Renal cortical epithelial cell (primary cell): ENCODE results near the gene BCL2L12. TPM values are rescaled to one million over a fixed set of nuclear protein-coding genes. Genes with fewer than 3 reads are reported as not detected.
A peak's percentile ranks its signal among the peaks of the same experiment; 100 is the strongest.
"Not testable (repeated sequence)": the region's sequence is repeated elsewhere in the genome, so short reads cannot be mapped to it uniquely, and the experiment has no call there.

Experiments
- DNase-seq: peaks from one replicate; pipeline ENCODE4 v3.0.0-alpha.2; 2011; ENCODE audit warnings: low read depth
- total RNA-seq: library from RNA; depleted of rRNA; stranded (reverse); fragments of >200 nt; gene quantifications from 2 replicates; pipeline ENCODE4 v1.2.3, GENCODE V29; 2014

BCL2L12 gene, protein sequence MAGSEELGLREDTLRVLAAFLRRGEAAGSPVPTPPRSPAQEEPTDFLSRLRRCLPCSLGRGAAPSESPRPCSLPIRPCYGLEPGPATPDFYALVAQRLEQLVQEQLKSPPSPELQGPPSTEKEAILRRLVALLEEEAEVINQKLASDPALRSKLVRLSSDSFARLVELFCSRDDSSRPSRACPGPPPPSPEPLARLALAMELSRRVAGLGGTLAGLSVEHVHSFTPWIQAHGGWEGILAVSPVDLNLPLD
- total RNA-seq: 1.9 and 5.9 TPM in 2 replicates

DNA sequence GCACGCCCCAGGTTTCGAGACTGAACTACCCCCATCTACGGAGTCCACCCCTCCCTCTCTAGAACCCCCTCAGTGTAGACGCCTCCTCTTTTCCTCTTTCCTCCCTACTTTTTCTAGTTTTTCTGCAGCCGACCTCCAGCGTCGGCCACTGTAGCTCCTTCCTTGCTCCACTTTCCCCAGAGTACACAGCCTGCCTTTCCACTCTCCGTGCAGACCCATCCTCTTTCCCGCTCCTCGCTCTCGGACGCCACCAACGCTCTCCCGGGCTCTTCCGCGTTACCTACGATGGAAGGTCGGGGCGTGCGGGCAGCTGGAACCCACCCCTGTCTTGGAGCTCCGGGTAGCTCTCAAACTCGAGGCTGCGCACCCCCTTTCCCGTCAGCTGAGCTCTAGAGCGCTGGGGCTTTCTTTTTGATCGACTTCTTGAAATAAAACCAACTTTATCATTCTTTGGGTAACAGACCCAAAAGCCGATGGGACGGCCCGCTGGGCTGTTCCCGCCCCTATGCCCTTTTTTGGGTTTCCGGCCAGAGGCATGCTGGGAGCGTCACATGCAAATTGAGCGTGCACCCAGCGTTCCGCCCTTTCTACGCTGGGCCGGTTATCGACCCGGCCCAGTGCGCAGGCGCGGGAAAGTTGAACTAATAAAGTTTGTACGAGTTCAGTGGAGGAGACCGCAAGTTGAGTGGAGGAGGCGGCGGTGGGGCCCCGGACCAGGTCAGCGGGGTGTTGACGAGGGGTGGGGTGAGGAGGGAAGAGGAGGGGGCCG is at the start of gene BCL2L12, which contains the start of gene IRF3:
Gene BCL2L12 (plus strand): TSS at position 583 of the 769 bp plus-strand sequence. CDS start 760 bp downstream, outside the sequence.
Gene IRF3 (minus strand): TSS at position 507 of the 769 bp plus-strand sequence. CDS start 1,019 bp downstream, outside the sequence.
- DNase-seq: peak; percentile 91

DNA sequence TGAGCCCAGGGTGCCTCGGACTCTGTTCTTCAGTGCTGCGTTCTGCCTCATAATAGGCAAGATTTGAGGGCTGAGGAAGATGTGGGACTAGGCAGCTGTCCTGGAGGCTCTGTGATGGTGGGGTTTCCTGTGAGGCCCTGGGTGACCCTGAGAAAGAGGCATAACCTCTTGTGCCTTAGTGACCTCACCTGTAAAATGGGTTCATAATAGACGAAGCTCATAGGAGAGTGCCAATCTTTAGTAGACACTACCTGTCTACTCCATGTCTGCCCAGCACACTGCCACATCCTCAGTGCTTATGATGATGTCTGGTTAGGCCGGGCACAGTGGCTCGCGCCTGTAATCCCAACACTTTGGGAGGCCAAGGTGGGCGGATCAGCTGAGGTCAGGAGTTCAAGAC is 49.2 kb upstream of the BCL2L12 start:
- DNase-seq: no peak

DNA sequence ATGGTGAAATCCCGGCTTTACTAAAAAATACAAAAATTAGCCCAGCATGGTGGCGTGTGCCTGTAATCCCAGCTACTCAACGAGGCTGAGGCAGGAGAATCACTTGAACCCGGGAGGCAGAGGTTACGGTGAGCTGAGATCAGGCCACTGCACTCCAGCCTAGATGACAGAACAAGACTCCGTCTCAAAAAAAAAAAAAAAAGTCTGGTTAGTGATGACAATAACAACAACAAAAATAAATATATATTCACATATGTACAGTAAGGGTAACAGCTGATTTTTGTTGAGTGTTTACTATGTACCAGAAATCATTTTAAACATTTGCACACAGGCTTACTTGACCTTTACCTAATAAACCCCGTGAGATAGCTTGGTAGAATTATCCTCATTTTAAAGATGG is 48.8 kb upstream of the BCL2L12 start:
- DNase-seq: no peak

DNA sequence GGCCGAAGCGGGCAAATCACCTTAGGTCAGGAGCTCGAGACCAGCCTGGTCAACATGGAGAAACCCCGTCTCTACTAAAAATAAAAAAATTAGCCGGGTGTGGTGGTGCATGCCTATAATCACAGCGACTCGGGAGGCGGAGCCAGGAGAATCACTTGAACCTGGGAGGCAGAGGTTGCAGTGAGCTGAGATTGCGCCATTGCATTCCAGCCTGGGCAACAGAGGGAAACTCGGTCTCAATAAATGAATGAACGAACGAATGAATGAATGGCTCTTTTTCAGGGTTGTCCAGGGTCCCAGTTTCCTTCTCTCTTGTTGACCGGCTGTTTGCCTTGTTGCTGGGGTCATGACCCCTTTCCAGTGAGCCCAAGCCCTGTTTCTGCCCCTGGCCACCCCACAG is 47.9 kb upstream of the BCL2L12 start:
- DNase-seq: not testable (repeated sequence)

DNA sequence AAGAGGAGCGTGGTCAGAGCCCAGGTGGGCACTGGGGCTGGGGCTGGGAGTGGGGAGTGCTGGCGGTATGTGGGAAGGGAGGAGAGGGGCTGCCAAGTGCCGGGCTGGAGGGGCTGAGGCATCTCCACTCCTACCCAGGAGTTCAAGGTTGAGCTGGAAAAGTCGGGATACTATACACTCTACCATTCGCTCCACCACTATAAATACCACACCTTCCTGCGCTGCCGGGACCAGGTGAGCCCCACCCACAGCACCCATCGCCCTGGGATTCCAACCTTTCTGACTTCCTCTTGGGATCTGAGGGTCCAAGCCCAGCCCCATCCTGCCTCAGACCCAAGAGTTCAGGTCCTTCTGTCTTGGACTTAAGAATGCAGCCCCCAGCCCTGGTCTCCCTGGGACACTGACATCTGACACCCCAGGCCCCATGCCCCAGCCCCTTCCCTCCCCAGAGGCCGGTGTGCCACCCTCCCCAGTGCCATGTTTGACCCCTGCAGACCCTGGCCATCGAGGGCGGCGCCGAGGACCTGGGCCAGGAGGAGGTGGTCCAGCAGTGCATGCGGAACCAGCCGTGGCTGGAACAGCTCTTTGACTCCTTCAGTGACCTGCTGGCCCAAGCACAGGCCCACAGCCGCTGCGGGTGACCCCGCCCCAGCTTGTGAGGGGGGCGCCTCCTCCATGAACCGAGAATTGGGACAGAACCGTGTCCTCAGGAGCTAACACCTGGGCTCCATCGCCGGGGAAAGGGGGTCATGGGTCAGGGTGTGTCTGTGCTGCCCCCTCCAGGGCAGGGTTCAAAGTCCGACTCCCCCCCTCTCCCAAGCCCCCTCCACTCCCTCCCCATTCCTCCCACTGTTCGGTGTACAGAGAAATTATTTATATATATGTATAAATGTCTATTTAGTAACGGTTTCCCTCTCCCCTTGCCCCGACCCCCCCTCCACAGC is 40.5 kb upstream of the BCL2L12 start:
- DNase-seq: no peak

DNA sequence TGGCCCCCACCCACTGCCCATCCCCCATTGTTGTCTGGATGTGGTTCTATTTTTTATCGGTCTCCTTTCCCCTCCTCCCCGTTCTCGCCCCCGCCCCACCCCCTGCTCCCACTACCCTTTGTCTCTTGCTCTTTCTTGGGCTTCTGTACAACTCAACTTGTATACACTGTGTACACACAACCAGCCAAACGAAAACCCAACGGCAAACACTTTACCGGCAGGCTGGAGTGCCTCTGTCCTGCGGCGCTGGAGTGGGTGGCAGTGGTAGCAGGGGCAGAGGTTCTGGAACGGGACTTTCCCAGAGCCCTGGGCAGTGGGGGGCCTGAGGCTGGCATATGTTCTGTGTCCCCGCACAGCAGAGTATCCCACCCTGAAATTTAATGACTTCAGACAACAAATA is 39.5 kb upstream of the BCL2L12 start:
- DNase-seq: no peak

DNA sequence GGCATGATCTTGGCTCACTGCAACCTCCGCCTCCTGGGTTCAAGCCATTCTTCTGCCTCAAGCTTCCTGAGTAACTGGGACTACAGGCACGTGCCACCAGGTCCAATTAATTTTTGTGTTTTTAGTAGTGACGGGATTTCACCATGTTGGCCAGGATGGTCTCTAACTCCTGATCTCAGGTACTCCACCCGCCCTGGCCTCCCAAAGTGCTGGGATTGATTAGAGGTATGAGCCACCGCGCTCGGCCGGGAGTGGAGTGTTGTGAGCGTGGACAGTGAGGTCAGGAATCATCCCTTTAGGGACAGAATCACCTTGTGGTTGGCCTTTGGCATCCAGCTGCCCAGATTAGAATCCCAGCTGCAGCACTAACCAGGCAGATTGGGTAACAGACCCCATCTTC is 36.1 kb upstream of the BCL2L12 start:
- no peak for DNase-seq

DNA sequence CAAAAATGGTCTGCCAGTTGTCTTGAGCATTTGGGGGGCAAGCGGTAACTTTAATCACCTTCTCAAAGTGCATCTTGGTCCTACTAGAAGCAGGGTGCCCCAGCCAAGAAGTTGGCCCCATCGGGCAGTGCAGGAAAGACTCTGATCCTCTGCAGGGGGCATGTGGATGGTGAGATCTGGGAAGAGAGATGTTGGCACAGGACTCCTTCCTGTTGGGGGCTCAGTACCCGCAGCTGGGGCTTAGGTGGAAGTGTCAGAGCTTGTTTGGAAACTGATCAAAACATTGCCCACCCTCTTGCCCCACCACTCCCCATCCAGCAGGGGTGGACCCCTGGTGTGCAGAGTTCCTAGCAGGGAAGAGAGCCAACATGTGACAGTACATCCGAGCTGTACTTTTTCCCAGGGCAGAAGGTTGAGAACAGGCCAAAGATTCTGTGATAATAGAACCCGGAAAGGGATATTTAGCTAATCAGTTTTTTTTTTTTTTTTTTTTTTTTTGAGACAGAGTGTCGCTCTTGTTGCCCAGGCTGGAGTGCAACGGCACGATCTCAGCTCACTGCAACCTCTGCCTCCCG is 34.6 kb upstream of the BCL2L12 start:
- DNase-seq: no peak

DNA sequence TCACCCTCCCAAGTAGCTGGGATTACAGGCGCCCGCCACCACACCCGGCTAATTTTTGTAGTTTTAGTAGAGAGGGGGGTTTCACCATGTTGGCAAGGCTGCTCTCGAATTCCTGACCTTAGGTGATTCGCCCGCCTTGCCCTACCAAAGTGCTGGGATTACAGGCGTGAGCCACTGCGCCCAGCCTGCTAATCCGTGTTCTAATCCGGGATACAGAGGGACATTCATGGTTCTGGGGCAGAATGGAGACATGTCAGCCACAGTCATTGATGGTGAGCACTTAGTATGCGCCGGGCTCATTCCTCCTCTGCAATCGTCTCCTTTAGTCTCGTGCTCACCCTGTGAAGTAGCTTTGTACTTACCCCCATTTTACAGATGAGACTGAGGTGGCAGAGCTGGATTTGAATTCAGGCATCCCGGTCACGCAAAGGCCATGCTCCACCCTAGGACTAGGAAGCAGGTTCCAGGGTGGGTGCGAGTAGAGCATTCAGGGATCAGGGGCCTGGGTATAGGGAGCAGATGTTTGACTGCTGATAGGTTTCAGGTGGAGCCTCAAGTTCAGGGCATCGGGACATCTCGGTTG is 34.0 kb upstream of the BCL2L12 start:
- no peak for DNase-seq

DNA sequence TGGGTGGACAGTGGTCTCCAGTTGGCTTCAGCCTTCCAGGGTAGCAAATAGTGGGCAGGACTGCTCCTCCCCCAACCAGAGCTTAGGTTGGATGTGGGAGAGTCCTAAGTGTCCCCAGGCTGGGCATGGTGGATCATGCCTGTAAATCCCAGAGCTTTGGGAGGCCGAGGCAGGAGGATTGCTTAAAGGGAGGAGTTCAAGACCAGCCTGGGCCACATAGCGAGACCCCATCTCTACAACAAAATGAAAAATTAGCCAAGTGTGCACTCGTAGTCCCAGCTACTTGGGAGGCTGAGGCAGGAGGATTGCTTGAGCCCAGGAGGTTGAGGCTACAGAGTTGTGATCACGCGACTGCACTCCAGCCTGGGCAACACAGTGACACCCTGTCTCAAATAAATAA is 33.2 kb upstream of the BCL2L12 start:
- DNase-seq: no peak

DNA sequence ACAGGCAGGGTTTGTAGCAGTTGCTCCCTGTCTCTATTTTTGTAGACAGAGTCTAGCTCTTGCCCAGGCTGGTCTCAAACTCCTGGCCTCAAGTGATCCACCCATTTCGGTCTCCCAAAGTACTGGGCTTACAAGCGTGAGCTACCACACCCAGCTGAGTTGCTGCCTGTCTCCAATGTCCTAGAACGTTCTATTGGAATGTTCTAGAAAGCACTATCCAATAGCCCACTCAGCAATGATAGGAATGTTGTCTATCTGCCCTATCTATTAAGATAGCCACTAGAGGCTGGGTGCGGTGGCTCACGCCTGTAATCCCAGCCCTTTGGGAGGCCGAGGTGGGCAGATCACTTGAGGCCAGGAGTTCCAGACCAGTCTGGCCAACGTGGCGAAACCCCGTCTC is 32.5 kb upstream of the BCL2L12 start:
- DNase-seq: not testable (repeated sequence)

DNA sequence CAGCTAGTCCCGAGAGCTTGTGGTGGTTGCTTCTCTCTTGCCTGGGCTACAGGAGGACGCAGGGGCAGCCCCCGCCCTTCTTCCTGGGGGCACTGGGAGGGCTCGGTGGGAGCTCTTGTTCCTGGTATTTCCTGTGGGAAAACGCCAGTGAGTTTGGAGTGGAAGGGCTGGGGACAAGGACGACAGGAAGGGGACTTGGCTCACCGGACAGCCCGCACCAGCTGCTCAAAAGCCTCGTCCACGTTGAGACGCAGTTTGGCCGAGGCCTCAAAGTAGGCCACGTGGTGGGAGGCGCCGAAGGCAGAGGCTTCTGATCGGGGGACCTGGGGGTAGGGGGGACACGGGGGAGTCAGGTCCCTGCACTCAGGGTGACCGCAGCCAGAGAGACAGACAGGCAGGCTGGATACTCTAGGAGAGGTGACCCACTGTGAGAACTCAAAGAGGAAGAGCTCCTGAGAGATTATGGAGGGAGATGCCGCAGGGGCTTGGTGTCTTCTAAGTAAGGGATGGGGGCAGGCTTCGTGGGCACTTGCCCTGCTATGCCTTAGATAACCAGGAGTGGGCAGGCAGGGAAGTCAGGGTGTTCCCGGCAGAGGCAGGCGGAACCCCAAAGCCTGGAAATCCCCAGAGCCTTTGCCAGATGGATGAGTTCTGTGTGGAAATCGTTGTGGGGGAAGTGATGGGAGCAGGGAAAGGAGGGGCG is 30.1 kb upstream of the BCL2L12 start:
- DNase-seq: peak; percentile 13

DNA sequence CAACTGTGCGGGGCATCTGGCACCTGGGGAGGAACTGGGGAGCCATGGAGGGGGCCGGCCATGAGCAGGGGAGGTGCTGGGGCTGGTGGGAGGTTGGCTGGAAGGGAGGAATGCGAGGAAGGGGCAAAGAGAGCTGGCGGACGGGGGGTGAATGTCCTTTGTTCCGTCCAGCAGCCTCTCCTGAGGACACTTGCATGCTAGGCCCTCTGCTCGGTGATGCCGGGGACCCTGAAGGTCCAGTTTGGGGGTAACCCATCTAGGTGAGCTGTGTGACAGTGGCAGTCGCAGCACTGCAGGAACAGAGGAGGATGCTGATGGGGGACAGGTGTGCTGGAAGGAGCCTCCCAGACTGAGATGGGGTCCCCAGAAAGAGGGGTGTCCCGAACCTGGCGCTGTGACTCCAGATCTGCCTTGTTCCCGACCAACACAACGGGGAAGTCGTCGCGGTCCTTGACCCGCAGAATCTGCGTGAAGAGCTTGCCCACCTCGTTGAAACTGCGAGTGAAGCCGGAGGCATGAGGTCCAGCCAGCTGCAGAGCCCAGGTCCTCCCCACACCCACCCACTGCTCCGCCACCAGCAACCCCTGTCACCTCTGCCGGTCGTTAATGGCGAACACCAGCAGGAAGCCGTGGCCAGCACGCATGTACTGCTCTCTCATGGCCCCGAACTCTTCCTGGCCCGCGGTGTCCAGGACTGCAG is 29.4 kb upstream of the BCL2L12 start:
- no peak for DNase-seq

DNA sequence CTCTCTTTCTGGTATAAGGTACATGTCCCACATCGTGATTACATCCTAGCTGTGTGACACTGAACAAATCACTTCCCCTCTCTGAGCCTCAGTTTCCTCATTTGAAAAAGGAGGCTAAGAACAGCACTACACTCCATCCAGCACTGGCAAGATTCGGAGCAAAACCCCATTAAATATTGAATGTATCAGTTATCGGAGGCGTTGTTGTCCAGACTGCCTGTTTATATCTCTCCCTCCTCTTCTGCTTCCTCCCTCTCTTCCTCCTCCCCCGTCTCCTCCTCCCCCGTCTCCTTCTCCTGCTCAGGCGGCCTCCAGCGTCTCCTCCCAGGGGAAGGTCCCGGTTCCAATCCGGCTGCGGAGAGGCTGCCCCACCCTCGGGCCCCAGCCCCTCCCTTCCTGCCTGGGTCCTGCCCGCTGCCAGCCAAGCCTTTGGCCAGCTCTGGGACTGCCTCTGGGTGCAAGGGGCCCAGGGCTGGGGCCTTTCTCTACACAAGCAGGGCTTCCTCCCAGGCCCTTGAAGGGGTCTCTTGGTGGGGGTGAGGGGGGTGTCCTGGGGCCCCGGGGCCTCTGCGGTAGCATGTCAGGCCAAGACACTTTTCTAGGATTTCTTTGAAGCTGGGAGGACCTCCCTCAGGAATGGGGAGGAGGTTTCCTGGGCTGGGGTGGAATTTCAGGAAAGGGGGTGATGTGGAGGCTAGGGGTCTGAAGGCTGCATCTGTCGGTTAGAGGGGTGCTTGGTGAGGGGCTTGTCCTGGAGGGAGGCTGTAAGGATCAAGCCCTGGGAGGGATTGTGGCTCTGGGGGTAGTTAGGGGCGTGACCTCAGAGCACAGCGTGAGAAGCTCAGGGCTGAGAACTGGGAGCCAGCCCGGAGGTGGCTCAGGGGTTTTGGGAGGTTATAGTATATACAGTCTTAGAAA is 27.7 kb upstream of the BCL2L12 start:
- peak; percentile 53 for DNase-seq

DNA sequence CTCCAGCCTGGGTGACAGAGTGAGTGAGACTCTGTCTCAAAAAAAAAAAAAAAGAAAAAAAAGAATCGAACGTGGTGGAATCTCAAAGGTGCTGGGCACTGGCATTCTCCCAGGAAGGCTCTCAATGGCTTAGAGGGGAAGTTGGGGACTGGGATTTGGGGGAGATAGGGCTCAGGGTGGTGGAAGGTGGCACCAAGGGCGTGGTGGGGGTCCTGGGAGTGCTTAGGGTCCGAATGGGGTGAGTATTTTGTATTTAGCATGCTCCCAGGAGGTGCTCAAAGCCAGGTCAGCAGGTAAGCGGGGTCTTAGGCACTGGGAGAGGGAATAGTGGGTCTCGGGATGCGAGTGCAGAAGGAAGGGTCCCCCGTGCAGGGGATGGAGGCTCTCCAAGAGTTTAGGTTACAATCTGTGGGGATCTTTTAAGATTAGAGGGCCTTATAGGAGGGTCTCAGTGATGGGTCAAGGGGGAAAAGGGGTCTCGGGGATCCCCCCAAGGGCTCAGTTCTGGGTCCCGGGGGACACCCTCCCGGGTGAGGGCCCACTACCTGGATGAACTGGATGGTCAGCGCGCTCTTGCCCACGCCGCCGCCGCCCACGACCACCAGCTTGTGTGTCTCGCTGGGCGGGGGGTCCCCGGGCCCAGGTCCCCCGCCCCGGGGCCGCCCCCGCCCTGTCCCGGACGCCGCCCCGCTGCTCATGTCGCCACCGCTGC is 26.2 kb upstream of the BCL2L12 start:
- DNase-seq: no peak

DNA sequence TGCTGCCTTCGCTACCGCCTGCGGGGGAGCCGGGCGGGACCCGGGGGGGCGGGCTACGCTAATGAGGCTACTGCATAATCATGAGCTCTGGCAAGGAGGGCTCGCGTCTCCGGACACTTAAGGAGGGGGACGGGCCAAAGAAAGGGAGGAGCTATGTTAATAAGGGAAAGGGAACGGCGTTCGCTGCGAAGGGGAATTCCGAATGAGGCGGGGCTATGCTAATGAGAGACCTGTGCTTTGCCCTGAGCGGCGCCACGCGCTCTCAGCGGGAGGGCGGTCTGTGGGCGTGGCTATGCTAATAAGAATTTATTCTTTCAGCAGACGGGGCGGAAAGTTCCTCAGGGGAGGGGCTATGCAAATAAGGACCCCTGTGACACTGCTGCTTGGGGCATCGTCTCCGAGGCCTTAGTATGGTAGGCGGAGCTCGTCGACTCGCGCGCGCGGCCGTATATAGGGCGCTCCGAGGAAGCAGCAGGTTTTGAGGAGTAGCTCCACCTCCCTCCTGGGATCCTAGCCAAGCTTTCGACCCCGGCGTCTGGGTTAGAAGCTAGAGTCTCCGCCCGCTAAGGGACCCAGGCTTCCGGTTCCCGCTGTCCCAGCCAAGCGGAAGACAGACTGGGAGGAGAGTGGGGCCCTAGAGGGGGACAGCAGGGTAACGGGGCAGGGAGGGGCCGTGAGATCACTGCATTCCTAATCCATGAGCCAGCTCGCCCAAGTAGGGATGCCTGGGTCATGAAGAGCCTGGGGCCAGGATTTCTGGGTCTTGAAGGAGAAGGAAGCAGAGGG is 25.4 kb upstream of the BCL2L12 start, which contains the start of gene RRAS:
Gene RRAS (minus strand): TSS at position 31 of the 786 bp plus-strand sequence. CDS start 45 bp downstream, outside the sequence.
- peak; percentile 99 for DNase-seq
